NCI-H2196 (cell line): ENCODE data around the gene FAAP20.

ENCODE experiments used
- DNase-seq: peaks from one replicate; lab custom pipeline; 2025; ENCODE audit not compliant: unreplicated experiment; lab: John Stamatoyannopoulos, UW

FAAP20 gene

GRCh38 chr1:2230781-2231531 is 36.4 kb upstream of the FAAP20 start:
- no peak for DNase-seq

- no peak for DNase-seq
Observed at GRCh38 chr1:2229911-2230731, 35.5 kb upstream of the FAAP20 start.

GRCh38 chr1:2229037-2229864 is 34.7 kb upstream of the FAAP20 start:
- peak; percentile 37 for DNase-seq

GRCh38 chr1:2228694-2229036 is 34.1 kb upstream of the FAAP20 start:
- no peak for DNase-seq

GRCh38 chr1:2228157-2228594 is 33.6 kb upstream of the FAAP20 start, which contains the start of gene SKI:
SKI (plus strand) TSS chr1:2228319; CDS start chr1:2228767, 448 bp downstream.
- DNase-seq: no peak

GRCh38 chr1:2227346-2228156 is 33.0 kb upstream of the FAAP20 start:
- peak; percentile 98 for DNase-seq

GRCh38 chr1:2226525-2227345 is 32.2 kb upstream of the FAAP20 start:
- no peak for DNase-seq

GRCh38 chr1:2224631-2225428 is 30.3 kb upstream of the FAAP20 start:
- no peak for DNase-seq

GRCh38 chr1:2224170-2224584 is 29.6 kb upstream of the FAAP20 start:
- DNase-seq: no peak

GRCh38 chr1:2221271-2221670 is 26.7 kb upstream of the FAAP20 start:
- DNase-seq: no peak

- no peak for DNase-seq
Observed at GRCh38 chr1:2216767-2217058, 22.1 kb upstream of the FAAP20 start.

- no peak for DNase-seq
Observed at GRCh38 chr1:2215909-2216766, 21.6 kb upstream of the FAAP20 start.

- DNase-seq: no peak
Observed at GRCh38 chr1:2215329-2215728, 20.8 kb upstream of the FAAP20 start.

- no peak for DNase-seq
Observed at GRCh38 chr1:2214541-2215241, 20.1 kb upstream of the FAAP20 start.

- DNase-seq: no peak
Observed at GRCh38 chr1:2213576-2214505, 19.3 kb upstream of the FAAP20 start.
